ENCODE results near the gene RPS6KA4. TPM values are rescaled to one million over a fixed set of nuclear protein-coding genes. Genes with fewer than 3 reads are reported as not detected.

The RPS6KA4 gene
- total and polyA plus RNA-seq, 2 of the 13 experiments (the other 11 are each of a cell fraction or from before 2014, with no cell fraction given) = 8.9 to 14.2 TPM

GRCh38 chr11:64341851-64342791, 16.8 kb upstream of the RPS6KA4 start (continued):
- TF ChIP-seq ZNF770 (CRISPR knock-in tag; IDR thresholded peaks at IDR 0.05) = peak; percentile 20; the same call in 1 of the 2 replicates
- TF ChIP-seq AHR (CRISPR knock-in tag; IDR thresholded peaks at IDR 0.05) = 0 out of 2 replicates have a peak, but pooled peaks have one; percentile 53
- TF ChIP-seq ZNF350 (CRISPR knock-in tag; IDR thresholded peaks at IDR 0.05; ENCODE audit: borderline replicate concordance, low read depth) = 0 out of 2 replicates have a peak, but pooled peaks have one; percentile 26
- TF ChIP-seq ZNF878 (CRISPR knock-in tag; IDR thresholded peaks at IDR 0.05) = no peak
- no peak for TF ChIP-seq IKZF5 (CRISPR knock-in tag; IDR thresholded peaks at IDR 0.05)
- peak; percentile 53; the same call in 1 of the 2 replicates for TF ChIP-seq SAP130 (CRISPR knock-in tag; IDR thresholded peaks at IDR 0.05; ENCODE audit: low read depth)
- no peak for TF ChIP-seq ZNF660 (CRISPR knock-in tag; IDR thresholded peaks at IDR 0.05; ENCODE audit: borderline replicate concordance, low read depth)
- TF ChIP-seq MBNL3 (CRISPR knock-in tag; conservative IDR thresholded peaks at IDR 0.05) = no peak
- TF ChIP-seq ZNF225 (CRISPR knock-in tag; IDR thresholded peaks at IDR 0.05) = 0 out of 2 replicates have a peak, but pooled peaks have one; percentile 25
- TF ChIP-seq TOPORS (CRISPR knock-in tag; IDR thresholded peaks at IDR 0.05) = no peak
- TF ChIP-seq XRCC5 (optimal IDR thresholded peaks at IDR 0.05; ENCODE audit: low read length) = peak; percentile 36
- TF ChIP-seq ZNF772 (CRISPR knock-in tag; IDR thresholded peaks at IDR 0.05) = peak; percentile 48; the same call in 1 of the 2 replicates
- TF ChIP-seq GABPB1 (CRISPR knock-in tag; IDR thresholded peaks at IDR 0.05) = peak; percentile 45; the same call in 1 of the 2 replicates
